Keratinocyte (primary cell): ENCODE results near the gene CREB3L1. TPM values are rescaled to one million over a fixed set of nuclear protein-coding genes. Genes with fewer than 3 reads are reported as not detected.

Source experiments
- DNase-seq: peaks from one replicate; pipeline ENCODE4 v3.0.0-alpha.2; 2011; ENCODE audit warnings: low read depth, missing footprints, low spot score
- FAIRE-seq: peaks from 2 replicates; lab custom pipeline; 2011; peaks lifted over from hg19 to GRCh38; lab: Jason Lieb, UNC
- H2AFZ ChIP-seq: 2 replicates; pipeline ENCODE4 v1.6.0; 2012; ENCODE audit warnings: low read length, control low read depth, inconsistent platforms; ENCODE audit not compliant: control insufficient read depth
- H3K27ac ChIP-seq: 2 replicates; pipeline ENCODE4 v1.5.1; 2011; ENCODE audit warnings: low read length; ENCODE audit not compliant: control insufficient read depth, insufficient read depth
- H3K27me3 ChIP-seq: 3 replicates; pipeline ENCODE4 v1.6.0; 2011; ENCODE audit warnings: low read length; ENCODE audit not compliant: control insufficient read depth, insufficient read depth; ENCODE audit errors: extremely low read depth
- H3K36me3 ChIP-seq, 2 experiments: 2 replicates in 1 of 2; 3 replicates in 1 of 2; pipeline ENCODE4 v1.5.1; 2011; ENCODE audit warnings: low read length in 2 of 2, mild to moderate bottlenecking in 1 of 2; ENCODE audit not compliant: control insufficient read depth in 2 of 2, insufficient read depth in 2 of 2; ENCODE audit errors: extremely low read depth in 1 of 2
- H3K4me1 ChIP-seq: 3 replicates; pipeline ENCODE4 v1.5.1; 2011; ENCODE audit warnings: low read length; ENCODE audit not compliant: control insufficient read depth, insufficient read depth; ENCODE audit errors: extremely low read depth
- H3K4me2 ChIP-seq: 3 replicates; pipeline ENCODE4 v1.6.0; 2011; ENCODE audit warnings: low read depth, low read length; ENCODE audit not compliant: control insufficient read depth, insufficient read depth; ENCODE audit errors: extremely low read depth
- H3K4me3 ChIP-seq, 3 experiments: fragments of 200-600 bp in 1 of 3; sonication (generic) in 1 of 3; 2 replicates in 2 of 3; 3 replicates in 1 of 3; pipeline ENCODE4 v1.5.1; 2011 to 2016; ENCODE audit warnings: low read length in 3 of 3, mild to moderate bottlenecking in 3 of 3, control low read depth in 2 of 3, inconsistent platforms in 1 of 3, low read depth in 1 of 3, mixed read lengths in 1 of 3, mixed run types in 1 of 3, moderate library complexity in 1 of 3; ENCODE audit not compliant: control insufficient read depth in 2 of 3, insufficient read depth in 2 of 3; ENCODE audit errors: extremely low read depth in 1 of 3
- H3K79me2 ChIP-seq: 2 replicates; pipeline ENCODE4 v1.6.0; 2012; ENCODE audit warnings: low read length; ENCODE audit not compliant: control insufficient read depth, insufficient read depth
- H3K9ac ChIP-seq: 3 replicates; pipeline ENCODE4 v1.6.0; 2011; ENCODE audit warnings: low read length; ENCODE audit not compliant: control insufficient read depth, insufficient read depth; ENCODE audit errors: extremely low read depth
- H3K9me1 ChIP-seq: 3 replicates; pipeline ENCODE4 v1.6.0; 2011; ENCODE audit warnings: low read length; ENCODE audit not compliant: control insufficient read depth, insufficient read depth; ENCODE audit errors: extremely low read depth
- H3K9me3 ChIP-seq: 2 replicates; pipeline ENCODE4 v1.5.1; 2012; ENCODE audit warnings: low read depth, low read length; ENCODE audit not compliant: control insufficient read depth
- H4K20me1 ChIP-seq: 3 replicates; pipeline ENCODE4 v1.6.0; 2011; ENCODE audit warnings: low read length; ENCODE audit not compliant: control insufficient read depth, insufficient read depth; ENCODE audit errors: extremely low read depth
- EZH2 ChIP-seq: IDR thresholded peaks from one replicate; pipeline ENCODE4 v1.6.1; 2012; ENCODE audit warnings: inconsistent platforms, mild to moderate bottlenecking, low read length, moderate library complexity
- dilution Hi-C: fragments of 300-500 bp; cut with MboI; formaldehyde crosslinking; loops from one replicate; pipeline ENCODE4 v1.7.0; 2020; ENCODE audit warnings: low sequenced_read_pairs; ENCODE audit not compliant: extremely low pct_ligation_motif_present
- polyA plus RNA-seq, 5 experiments: library from polyadenylated mRNA; depleted of rRNA in 3 of 5; stranded (reverse) in 3 of 5; stranded (forward) in 1 of 5; unstranded in 1 of 5; fragments of >200 nt; gene quantifications; 1 replicate in 1 of 5; 2 replicates in 3 of 5; 3 replicates in 1 of 5; pipeline versions ENCODE4 v1.2.1 to v1.2.3, GENCODE V29; 2011 to 2012; ENCODE audit warnings: missing spikeins in 2 of 5, low read depth in 1 of 5, low replicate concordance in 1 of 5
- TF ChIP-seq, protein P1 (sequence below), 3 experiments: IDR thresholded peaks in 1 of 3; conservative IDR thresholded peaks in 1 of 3; optimal IDR thresholded peaks in 1 of 3; 2 replicates in 2 of 3; 3 replicates in 1 of 3; pipeline versions ENCODE3 to v1.5.1; 2011; ENCODE audit warnings: low read length in 3 of 3, mild to moderate bottlenecking in 3 of 3, moderate library complexity in 2 of 3, control low read depth in 1 of 3, inconsistent platforms in 1 of 3; ENCODE audit not compliant: insufficient read depth in 2 of 3; ENCODE audit errors: extremely low read depth in 1 of 3

The CREB3L1 gene
- polyA plus RNA-seq, 1 donor (not counting 4 experiments of a cell fraction or from before 2014, with no cell fraction given) = not detected

DNA sequence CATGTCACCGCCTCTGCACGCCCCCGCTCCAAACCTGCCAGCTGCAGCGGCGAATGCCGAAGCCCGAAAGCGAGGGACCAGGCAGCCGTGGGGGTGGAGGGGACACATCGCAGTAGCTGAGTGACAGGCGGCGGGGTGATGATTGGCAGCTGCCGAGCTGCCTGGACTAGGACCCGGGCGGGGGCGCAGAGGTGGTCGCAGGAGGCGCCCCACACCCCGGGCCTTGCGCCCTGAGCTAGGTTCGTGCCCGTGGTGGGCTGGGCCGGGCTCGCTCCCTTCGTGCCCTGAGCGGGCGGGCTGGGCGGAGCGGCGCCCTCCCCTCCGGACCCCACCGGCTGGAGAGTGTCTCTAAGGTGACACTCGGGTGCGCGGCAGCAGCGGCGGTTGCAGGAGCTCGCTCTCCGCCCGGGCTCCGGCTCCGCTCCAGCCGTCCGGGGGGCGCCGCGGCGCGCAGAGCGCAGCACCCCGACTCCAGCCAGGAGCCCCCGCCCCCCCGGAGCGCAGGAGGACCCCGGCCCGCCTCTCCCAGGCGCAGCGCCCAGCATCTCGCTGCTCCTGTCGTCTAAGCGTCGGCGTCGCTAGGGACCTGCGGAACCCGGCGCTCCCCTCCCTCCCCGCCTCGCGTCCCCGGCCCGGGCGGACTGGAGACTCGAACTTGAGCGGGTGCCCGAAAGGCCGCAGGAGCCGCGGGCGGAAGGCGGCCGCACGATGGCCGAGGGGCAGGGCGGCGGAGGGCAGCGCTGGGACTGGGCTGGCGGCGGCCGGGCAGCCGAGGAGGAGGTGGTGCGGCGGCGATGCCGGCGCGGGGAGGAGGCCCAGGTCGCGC, 55.3 kb downstream of the CREB3L1 start:
- Histone ChIP-seq H3K27me3 (peaks cover 51% of the 10 kb centered on the region), H3K36me3 (no peaks in the 10 kb centered on the region), H3K4me2 (peak overlapping the region; percentile 54), H3K79me2 (no peaks in the 10 kb centered on the region), H4K20me1 (no peaks in the 10 kb centered on the region), H3K4me1 (peaks cover 3% of the 10 kb centered on the region), H3K4me3 (peak overlapping the region in 1 of 3 experiments; percentile 25), H3K9me1 (no peaks in the 10 kb centered on the region), H3K9me3 (no peaks in the 10 kb centered on the region), H3K27ac (no peak overlapping the region), H3K9ac (no peak overlapping the region), H2AFZ (no peak overlapping the region)
- no peak for DNase-seq
- no peak for FAIRE-seq
- dilution Hi-C loops = no loop called here
- TF ChIP-seq EZH2 = peak; percentile 67
- TF ChIP-seq, protein P1, sequence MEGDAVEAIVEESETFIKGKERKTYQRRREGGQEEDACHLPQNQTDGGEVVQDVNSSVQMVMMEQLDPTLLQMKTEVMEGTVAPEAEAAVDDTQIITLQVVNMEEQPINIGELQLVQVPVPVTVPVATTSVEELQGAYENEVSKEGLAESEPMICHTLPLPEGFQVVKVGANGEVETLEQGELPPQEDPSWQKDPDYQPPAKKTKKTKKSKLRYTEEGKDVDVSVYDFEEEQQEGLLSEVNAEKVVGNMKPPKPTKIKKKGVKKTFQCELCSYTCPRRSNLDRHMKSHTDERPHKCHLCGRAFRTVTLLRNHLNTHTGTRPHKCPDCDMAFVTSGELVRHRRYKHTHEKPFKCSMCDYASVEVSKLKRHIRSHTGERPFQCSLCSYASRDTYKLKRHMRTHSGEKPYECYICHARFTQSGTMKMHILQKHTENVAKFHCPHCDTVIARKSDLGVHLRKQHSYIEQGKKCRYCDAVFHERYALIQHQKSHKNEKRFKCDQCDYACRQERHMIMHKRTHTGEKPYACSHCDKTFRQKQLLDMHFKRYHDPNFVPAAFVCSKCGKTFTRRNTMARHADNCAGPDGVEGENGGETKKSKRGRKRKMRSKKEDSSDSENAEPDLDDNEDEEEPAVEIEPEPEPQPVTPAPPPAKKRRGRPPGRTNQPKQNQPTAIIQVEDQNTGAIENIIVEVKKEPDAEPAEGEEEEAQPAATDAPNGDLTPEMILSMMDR (optimal IDR thresholded peaks at IDR 0.05 in 1 of 3, IDR thresholded peaks at IDR 0.05 in 1 of 3, conservative IDR thresholded peaks at IDR 0.05 in 1 of 3; ENCODE audit: extremely low read depth in 1 of 3, insufficient read depth in 2 of 3, low read length in 3 of 3) = no peak

DNA sequence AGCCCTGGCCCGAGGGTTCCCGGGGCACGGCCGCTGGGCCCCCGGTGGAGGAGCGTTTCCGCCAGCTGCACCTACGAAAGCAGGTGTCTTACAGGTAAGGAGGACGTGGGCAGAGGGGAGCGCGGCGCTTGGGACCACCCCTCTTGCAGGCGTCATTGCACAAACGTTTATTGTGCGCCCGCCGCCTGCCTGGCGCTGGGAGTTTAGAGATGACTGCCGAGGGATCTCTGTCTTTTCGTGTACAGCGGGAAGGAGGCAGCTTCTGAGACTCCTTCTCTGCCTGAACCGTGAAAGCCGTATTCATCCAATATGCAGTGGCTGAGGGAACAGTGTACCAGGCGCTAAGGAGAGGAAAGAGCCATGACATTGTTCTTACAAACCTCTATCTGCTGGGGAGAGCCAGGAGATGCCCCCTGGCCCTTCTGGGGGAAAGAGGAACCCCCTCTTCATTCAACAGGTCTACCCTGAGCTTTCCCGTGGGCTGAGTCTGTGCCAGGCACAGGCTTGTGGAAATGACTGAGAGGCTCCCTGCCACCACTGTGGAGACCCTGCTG, 56.0 kb downstream of the CREB3L1 start:
- H3K9ac ChIP-seq = no peak overlapping the region
- no peak for FAIRE-seq
- dilution Hi-C loops = no loop called here

More for the DNA sequence above, 56.0 kb downstream of the CREB3L1 start:
- peaks cover 3% of the 10 kb centered on the region for H3K4me1 ChIP-seq
- H3K4me2 ChIP-seq = peak overlapping the region; percentile 54
- no peaks in the 10 kb centered on the region for H4K20me1 ChIP-seq
- peak overlapping the region in 2 of 3 experiments; percentile 25 to 33 for H3K4me3 ChIP-seq
- H3K36me3 ChIP-seq = no peaks in the 10 kb centered on the region
- no peak for DNase-seq
- H3K9me1 ChIP-seq = no peaks in the 10 kb centered on the region
- no peaks in the 10 kb centered on the region for H3K9me3 ChIP-seq
- peaks cover 51% of the 10 kb centered on the region for H3K27me3 ChIP-seq
- H3K79me2 ChIP-seq = no peaks in the 10 kb centered on the region
- peak overlapping the region; percentile 33 for H2AFZ ChIP-seq
- peak; percentile 87 for TF ChIP-seq EZH2
- TF ChIP-seq, protein P1 (optimal IDR thresholded peaks at IDR 0.05 in 1 of 3, IDR thresholded peaks at IDR 0.05 in 1 of 3, conservative IDR thresholded peaks at IDR 0.05 in 1 of 3; ENCODE audit: extremely low read depth in 1 of 3, insufficient read depth in 2 of 3, low read length in 3 of 3) = no peak
- no peak overlapping the region for H3K27ac ChIP-seq
